ENCODE results near the gene WDR62. TPM values are rescaled to one million over a fixed set of nuclear protein-coding genes. Genes with fewer than 3 reads are reported as not detected.

WDR62 gene
- polyA plus RNA-seq, 1 donor from 2014 or later: 0.35 TPM

- Histone ChIP-seq H3F3A (ENCODE audit: insufficient read depth, low read length, poor library complexity, severe bottlenecking) (no peaks in the 10 kb centered on the region), H3K9me2 (ENCODE audit: insufficient read depth, low read length) (no peaks in the 10 kb centered on the region), H2AFZ (ENCODE audit: low read depth, low read length) (no peak overlapping the region), H4K20me1 (ENCODE audit: insufficient read depth) (no peaks in the 10 kb centered on the region), H3K27ac (ENCODE audit: low read length) (no peak overlapping the region), H3K79me2 (replicated peaks; ENCODE audit: insufficient read depth, low read length) (no peaks in the 10 kb centered on the region), H3K4me2 (ENCODE audit: low read length) (no peak overlapping the region), H3K9me3 (ENCODE audit: low read length) (no peaks in the 10 kb centered on the region), H3K4me3 (ENCODE audit: low read length) (no peak overlapping the region), H3K27me3 (ENCODE audit: insufficient read depth, low read depth, low read length) (no peaks in the 10 kb centered on the region), H3K36me3 (ENCODE audit: insufficient read depth, low read length) (no peaks in the 10 kb centered on the region), H3K9ac (ENCODE audit: low read length) (no peak overlapping the region)
- no peak for TF ChIP-seq RAD21 (conservative IDR thresholded peaks at IDR 0.05)
- no peak for TF ChIP-seq CTCF (IDR thresholded peaks at IDR 0.05; ENCODE audit: poor library complexity, severe bottlenecking)
- no peak for TF ChIP-seq SMC3 (conservative IDR thresholded peaks at IDR 0.05; ENCODE audit: poor library complexity)
- no peak for TF ChIP-seq POLR2AphosphoS5 (IDR thresholded peaks at IDR 0.05)
- TF ChIP-seq TAF1 (IDR thresholded peaks at IDR 0.05; ENCODE audit: low read depth): no peak
- TF ChIP-seq EP300 (conservative IDR thresholded peaks at IDR 0.05; ENCODE audit: poor library complexity, severe bottlenecking): no peak
- TF ChIP-seq REST (IDR thresholded peaks at IDR 0.05; ENCODE audit: borderline replicate concordance): no peak
- no peak for TF ChIP-seq MXI1 (conservative IDR thresholded peaks at IDR 0.05; ENCODE audit: poor library complexity, severe bottlenecking)
- TF ChIP-seq EZH2 (IDR thresholded peaks at IDR 0.05; ENCODE audit: borderline replicate concordance, insufficient read depth, low read length, poor library complexity, severe bottlenecking): no peak
These were observed 12.9 kb upstream of the WDR62 start for GRCh38 chr19:36041831-36042230.

- Histone ChIP-seq H3K9me3 (ENCODE audit: low read length) (no peaks in the 10 kb centered on the region), H3K27ac (ENCODE audit: low read length) (no peak overlapping the region)
- no peak for TF ChIP-seq POLR2AphosphoS5 (IDR thresholded peaks at IDR 0.05)
- no peak for TF ChIP-seq CTCF (IDR thresholded peaks at IDR 0.05; ENCODE audit: poor library complexity, severe bottlenecking)
- TF ChIP-seq EZH2 (IDR thresholded peaks at IDR 0.05; ENCODE audit: borderline replicate concordance, insufficient read depth, low read length, poor library complexity, severe bottlenecking): no peak
- TF ChIP-seq MXI1 (conservative IDR thresholded peaks at IDR 0.05; ENCODE audit: poor library complexity, severe bottlenecking): no peak
- TF ChIP-seq RAD21 (conservative IDR thresholded peaks at IDR 0.05): no peak
These were observed 10.7 kb upstream of the WDR62 start for GRCh38 chr19:36043952-36044351.

More at GRCh38 chr19:36043952-36044351, 10.7 kb upstream of the WDR62 start:
- H3K4me3 ChIP-seq (ENCODE audit: low read length): no peak overlapping the region
- H3K9ac ChIP-seq (ENCODE audit: low read length): no peak overlapping the region
- H2AFZ ChIP-seq (ENCODE audit: low read depth, low read length): no peak overlapping the region
- H3K9me2 ChIP-seq (ENCODE audit: insufficient read depth, low read length): no peaks in the 10 kb centered on the region
- no peak overlapping the region for H3K4me2 ChIP-seq (ENCODE audit: low read length)
- no peaks in the 10 kb centered on the region for H3K36me3 ChIP-seq (ENCODE audit: insufficient read depth, low read length)
- no peaks in the 10 kb centered on the region for H3F3A ChIP-seq (ENCODE audit: insufficient read depth, low read length, poor library complexity, severe bottlenecking)
- H3K27me3 ChIP-seq (ENCODE audit: insufficient read depth, low read depth, low read length): no peaks in the 10 kb centered on the region
- H4K20me1 ChIP-seq (ENCODE audit: insufficient read depth): no peaks in the 10 kb centered on the region
- H3K79me2 ChIP-seq (replicated peaks; ENCODE audit: insufficient read depth, low read length): no peaks in the 10 kb centered on the region

All from neural cell (in vitro differentiated cells).